ENCODE data around the gene ZNF536.

- TF ChIP-seq CTCF (IDR thresholded peaks at IDR 0.05), result no peak
- no peak for TF ChIP-seq POLR2A (IDR thresholded peaks at IDR 0.05)
These were observed 7.1 kb upstream of the ZNF536 start for GRCh38 chr19:30364866-30365800.

All from tibial nerve (tissue), 3 donors.